ENCODE data around the gene HPD.

The HPD gene

DNA sequence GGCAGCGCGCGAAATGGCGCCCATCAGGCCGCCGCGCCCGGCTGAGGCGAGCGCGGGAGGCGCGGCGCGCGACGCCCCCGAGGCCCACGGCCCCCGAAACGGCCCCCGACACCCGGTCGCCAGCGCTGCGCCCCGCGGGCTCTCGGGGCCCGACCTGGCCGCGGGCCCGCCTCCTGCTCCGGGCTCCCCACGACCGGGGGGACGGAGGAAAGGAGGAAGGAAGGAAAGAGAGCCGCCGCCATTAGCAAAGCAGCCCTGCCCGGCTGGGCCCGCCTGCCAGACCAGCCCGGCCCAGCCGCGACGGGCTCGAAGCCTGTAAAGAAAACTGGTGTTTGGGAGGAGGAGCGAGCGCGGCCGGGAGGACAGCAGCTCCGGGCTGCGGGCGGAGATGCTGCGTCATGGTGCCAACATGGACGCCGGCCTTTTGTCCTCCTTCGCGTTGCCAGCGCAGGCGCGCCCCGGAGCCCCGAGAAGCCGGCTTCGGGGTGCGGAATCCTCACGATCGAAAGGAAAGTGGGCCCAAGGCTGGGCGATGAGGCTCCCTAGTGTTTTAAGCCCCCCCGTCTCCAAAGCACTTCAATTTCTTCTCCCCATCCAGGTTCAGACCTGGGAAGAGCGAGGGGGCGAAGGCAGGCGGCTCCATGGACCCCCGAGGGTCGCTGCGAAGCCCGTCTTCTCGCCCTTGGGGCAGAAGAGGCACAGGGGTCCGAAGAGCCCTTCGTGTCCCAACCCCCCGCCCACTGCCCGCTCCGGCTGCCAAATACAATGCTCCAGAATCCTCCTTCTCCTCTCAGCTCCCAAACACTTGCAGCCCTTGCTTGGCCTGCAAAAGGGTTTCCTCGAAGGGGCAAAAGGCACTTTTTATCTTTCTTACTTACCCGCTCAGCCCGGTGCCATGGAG lies 57.7 kb downstream of the HPD start:
- TF ChIP-seq, protein P1, sequence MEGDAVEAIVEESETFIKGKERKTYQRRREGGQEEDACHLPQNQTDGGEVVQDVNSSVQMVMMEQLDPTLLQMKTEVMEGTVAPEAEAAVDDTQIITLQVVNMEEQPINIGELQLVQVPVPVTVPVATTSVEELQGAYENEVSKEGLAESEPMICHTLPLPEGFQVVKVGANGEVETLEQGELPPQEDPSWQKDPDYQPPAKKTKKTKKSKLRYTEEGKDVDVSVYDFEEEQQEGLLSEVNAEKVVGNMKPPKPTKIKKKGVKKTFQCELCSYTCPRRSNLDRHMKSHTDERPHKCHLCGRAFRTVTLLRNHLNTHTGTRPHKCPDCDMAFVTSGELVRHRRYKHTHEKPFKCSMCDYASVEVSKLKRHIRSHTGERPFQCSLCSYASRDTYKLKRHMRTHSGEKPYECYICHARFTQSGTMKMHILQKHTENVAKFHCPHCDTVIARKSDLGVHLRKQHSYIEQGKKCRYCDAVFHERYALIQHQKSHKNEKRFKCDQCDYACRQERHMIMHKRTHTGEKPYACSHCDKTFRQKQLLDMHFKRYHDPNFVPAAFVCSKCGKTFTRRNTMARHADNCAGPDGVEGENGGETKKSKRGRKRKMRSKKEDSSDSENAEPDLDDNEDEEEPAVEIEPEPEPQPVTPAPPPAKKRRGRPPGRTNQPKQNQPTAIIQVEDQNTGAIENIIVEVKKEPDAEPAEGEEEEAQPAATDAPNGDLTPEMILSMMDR (IDR thresholded peaks at IDR 0.05), result no peak
- no peak for DNase-seq (ENCODE audit: low spot score)
- H3K27ac ChIP-seq, result peak overlapping the region; percentile 100
- H3K4me3 ChIP-seq, result peak overlapping the region; percentile 94

GRCh38 chr12:121799842-121800693 lies 58.6 kb downstream of the HPD start:
- DNase-seq (ENCODE audit: low spot score), result peak; percentile 93
- TF ChIP-seq, protein P1 (IDR thresholded peaks at IDR 0.05), result no peak
- H3K4me3 ChIP-seq, result peak overlapping the region; percentile 94
- peak overlapping the region; percentile 100 for H3K27ac ChIP-seq

GRCh38 chr12:121799156-121799841 lies 59.4 kb downstream of the HPD start:
- DNase-seq (ENCODE audit: low spot score), result no peak
- TF ChIP-seq, protein P1 (IDR thresholded peaks at IDR 0.05), result no peak

GRCh38 chr12:121798787-121799155 lies 59.9 kb downstream of the HPD start:
- peak overlapping the region; percentile 100 for H3K27ac ChIP-seq
- TF ChIP-seq, protein P1 (IDR thresholded peaks at IDR 0.05), result no peak
- H3K4me3 ChIP-seq, result peak overlapping the region; percentile 94
- DNase-seq (ENCODE audit: low spot score), result no peak

More at GRCh38 chr12:121799156-121799841, 59.4 kb downstream of the HPD start:
- Histone ChIP-seq H3K4me3 (peak overlapping the region; percentile 94), H3K27ac (peak overlapping the region; percentile 100)

DNA sequence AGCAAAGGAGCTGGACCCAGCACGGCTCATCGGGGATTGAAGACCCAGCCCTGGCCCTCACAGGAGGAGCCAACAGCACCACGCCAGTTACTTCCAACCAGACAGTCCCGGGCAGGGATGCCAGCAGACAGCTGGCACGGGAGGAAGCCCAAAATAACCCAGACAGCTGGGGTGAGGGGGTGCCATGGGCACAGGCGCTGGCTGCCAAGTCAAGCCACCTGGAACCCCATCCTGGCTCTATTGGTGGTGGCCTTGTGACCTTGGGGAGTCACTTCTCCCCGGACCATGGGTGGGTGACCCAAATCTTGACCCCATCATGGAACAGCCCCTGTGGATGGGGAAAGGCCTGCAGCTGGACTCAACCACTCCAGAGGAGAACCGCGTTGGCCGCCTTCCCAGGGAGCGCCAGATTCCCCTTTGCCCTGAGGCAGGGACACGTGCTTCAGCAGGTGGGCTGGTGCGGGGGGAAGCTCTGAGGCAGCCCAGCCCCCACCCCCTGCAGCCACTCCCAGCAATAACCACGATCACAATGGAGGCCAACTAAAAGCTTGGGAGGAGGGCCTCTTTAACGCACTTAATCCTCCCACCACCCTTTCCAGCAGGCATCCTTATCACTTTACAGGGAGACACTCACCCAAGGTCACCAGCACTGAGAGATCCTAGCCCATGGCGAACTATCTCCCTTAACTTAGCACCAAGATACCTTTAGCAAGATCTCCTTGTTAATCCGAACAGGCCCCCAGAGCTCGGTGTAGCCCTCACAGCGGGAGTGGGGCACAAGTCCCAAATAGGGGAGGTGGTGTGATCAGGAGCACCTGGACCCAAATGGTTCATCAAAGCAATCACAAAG lies 60.5 kb downstream of the HPD start:
- no peak for DNase-seq (ENCODE audit: low spot score)
- peak overlapping the region; percentile 100 for H3K27ac ChIP-seq

More for the DNA sequence above, 60.5 kb downstream of the HPD start:
- TF ChIP-seq, protein P1 (IDR thresholded peaks at IDR 0.05), result no peak
- peak overlapping the region; percentile 94 for H3K4me3 ChIP-seq
